ENCODE measurements around the gene GFPT1. TPM values are rescaled to one million over a fixed set of nuclear protein-coding genes. Genes with fewer than 3 reads are reported as not detected.

Gene GFPT1
- total and polyA plus RNA-seq, 3 experiments from 2014 or later, result 10.7 to 40.0 (median 38.7) TPM

DNA sequence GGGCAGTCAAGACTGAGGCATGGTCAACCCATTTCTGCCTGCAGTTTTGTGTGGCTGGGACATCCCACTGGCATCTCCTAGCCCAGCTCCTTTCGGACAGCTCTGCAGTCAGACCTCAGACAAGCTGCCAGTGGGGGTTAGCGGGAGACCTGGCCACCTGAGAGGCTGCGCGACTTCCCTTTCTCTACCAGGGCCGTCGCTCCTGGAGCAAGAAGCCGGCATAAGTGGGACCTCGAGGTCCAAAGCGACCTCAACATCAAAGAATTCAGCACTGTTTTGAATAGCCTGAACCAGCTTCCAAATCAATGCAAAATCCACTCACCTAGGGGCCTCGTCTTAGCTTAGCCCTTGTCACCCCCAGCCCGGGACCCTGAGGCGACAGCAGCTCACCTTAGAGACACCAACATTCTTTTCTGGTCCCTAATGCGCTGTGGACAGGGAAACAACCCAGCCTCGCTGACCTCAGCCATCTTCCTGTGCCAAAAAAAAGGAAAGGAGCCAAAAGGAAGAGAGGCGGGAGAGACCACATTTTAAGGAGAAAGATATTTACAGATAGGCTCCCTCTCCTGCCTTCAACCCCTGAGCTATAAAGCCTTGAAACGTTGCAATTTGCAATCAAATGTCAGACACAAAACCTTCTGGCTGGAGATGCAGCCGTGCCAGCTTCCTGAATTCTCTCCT is 81.2 kb downstream of the GFPT1 start:
- H3K36me3 Mint-ChIP-seq, result peaks cover 0 to 2% (median 0%) of the 10 kb centered on the region in 3 donors
- peaks cover 0 to 9% (median 2%) of the 10 kb centered on the region in 5 donors for H3K9me3 Mint-ChIP-seq
- no peaks in the 10 kb centered on the region for H3K36me3 ChIP-seq (ENCODE audit: insufficient read depth, low read length)
- no peak overlapping the region for H3K27ac Mint-ChIP-seq
- peak overlapping the region; percentile 74 for H3K4me3 ChIP-seq (ENCODE audit: low read length)
- no peaks in the 10 kb centered on the region for H3K4me1 ChIP-seq (ENCODE audit: insufficient read depth, low read length)
- ChIA-PET CTCF (interaction anchor here (1.0 to 2.1 kb wide), 4 partner anchors 10 to 362 kb away, joined by 3 to 8 read pairs (median 7); no protein-coding TSS in a partner anchor), POLR2A (no interaction called here)
- peaks cover 13 to 35% (median 22%) of the 10 kb centered on the region in 3 donors for H3K4me1 Mint-ChIP-seq
- no peak for DNase-seq
- peaks cover 14% of the 10 kb centered on the region for H3K27me3 ChIP-seq (ENCODE audit: insufficient read depth, low read length, poor library complexity, severe bottlenecking)
- no peak overlapping the region for H3K27ac ChIP-seq (ENCODE audit: low read depth, low read length)
- peak overlapping the region; percentile 34 to 88 (median 78) for H3K4me3 Mint-ChIP-seq
- H3K27me3 Mint-ChIP-seq, result peaks cover 19 to 39% of the 10 kb centered on the region in 2 donors
- H3K9me3 ChIP-seq (ENCODE audit: low read length), result no peaks in the 10 kb centered on the region

DNA sequence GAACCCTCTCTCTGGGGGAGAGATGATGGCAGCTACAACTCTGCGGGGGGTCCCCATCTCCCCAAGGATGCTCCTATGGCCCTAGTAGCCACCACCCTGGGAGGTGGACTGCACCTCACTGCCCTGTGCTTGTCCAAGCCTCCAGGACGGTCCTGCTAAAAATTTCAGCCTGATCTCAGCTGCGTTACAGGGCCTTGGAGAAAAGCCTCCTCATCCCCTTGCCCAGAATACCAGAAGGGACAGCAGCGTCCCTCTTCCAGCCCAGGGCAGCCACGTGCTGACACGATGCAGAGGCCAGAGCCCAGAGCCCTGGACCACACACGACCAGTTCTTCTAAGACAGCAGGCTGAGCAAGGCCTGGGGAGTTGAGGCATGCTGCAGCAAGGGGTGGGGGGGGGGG is 81.9 kb downstream of the GFPT1 start:
- no peaks in the 10 kb centered on the region for H3K4me1 ChIP-seq (ENCODE audit: insufficient read depth, low read length)
- POLR2A ChIA-PET, result no interaction called here
- no peaks in the 10 kb centered on the region for H3K36me3 ChIP-seq (ENCODE audit: insufficient read depth, low read length)
- peaks cover 14% of the 10 kb centered on the region for H3K27me3 ChIP-seq (ENCODE audit: insufficient read depth, low read length, poor library complexity, severe bottlenecking)
- Mint-ChIP-seq H3K36me3 (peaks cover 0 to 2% (median 0%) of the 10 kb centered on the region in 3 donors), H3K27me3 (peaks cover 19 to 45% of the 10 kb centered on the region in 2 donors), H3K27ac (peak overlapping the region in 1 of 8 donors; percentile 61), H3K4me3 (peak overlapping the region in 1 of 7 donors; percentile 16), H3K4me1 (peaks cover 13 to 35% (median 22%) of the 10 kb centered on the region in 3 donors), H3K9me3 (peaks cover 0 to 9% (median 2%) of the 10 kb centered on the region in 5 donors)
- no peak for DNase-seq
- no peak overlapping the region for H3K27ac ChIP-seq (ENCODE audit: low read depth, low read length)
- H3K4me3 ChIP-seq (ENCODE audit: low read length), result no peak overlapping the region
- CTCF ChIA-PET, result no interaction called here
- no peaks in the 10 kb centered on the region for H3K9me3 ChIP-seq (ENCODE audit: low read length)

- Histone ChIP-seq H3K27ac (ENCODE audit: low read depth, low read length) (no peak overlapping the region), H3K4me1 (ENCODE audit: insufficient read depth, low read length) (no peaks in the 10 kb centered on the region), H3K4me3 (ENCODE audit: low read length) (no peak overlapping the region), H3K27me3 (ENCODE audit: insufficient read depth, low read length, poor library complexity, severe bottlenecking) (peaks cover 14% of the 10 kb centered on the region), H3K36me3 (ENCODE audit: insufficient read depth, low read length) (no peaks in the 10 kb centered on the region), H3K9me3 (ENCODE audit: low read length) (no peaks in the 10 kb centered on the region)
- Mint-ChIP-seq H3K27ac (no peak overlapping the region), H3K27me3 (peaks cover 19 to 48% of the 10 kb centered on the region in 2 donors), H3K4me1 (peaks cover 13 to 30% (median 17%) of the 10 kb centered on the region in 3 donors), H3K36me3 (no peaks in the 10 kb centered on the region), H3K9me3 (peaks cover 0 to 9% (median 2%) of the 10 kb centered on the region in 5 donors), H3K4me3 (peak overlapping the region in 1 of 7 donors; percentile 69)
- CTCF ChIA-PET, result no interaction called here
- DNase-seq, result no peak
- POLR2A ChIA-PET, result no interaction called here
These were observed 82.4 kb downstream of the GFPT1 start for GRCh38 chr2:69304656-69305055.

DNA sequence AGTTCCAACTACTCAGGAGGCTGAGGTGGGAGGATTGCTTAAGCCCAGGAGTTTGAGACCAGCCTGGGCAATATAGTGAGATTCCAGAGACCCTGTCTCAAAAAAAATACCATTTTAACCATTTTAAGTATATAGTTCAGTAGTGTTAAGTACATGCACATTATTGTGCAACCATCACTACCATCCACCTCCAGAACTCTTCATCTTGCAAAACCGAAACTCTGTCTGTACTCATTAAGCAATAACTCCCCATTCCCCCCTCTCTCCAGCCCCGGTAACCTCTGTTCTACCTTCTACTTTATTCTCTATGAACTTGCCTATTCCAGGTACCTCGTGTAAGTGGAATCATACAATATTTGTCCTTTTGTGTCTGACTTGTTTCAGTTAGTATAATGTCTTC is 86.4 kb downstream of the GFPT1 start:
- no peaks in the 10 kb centered on the region for H3K4me1 ChIP-seq (ENCODE audit: insufficient read depth, low read length)
- Mint-ChIP-seq H3K9me3 (peaks cover 0 to 9% (median 2%) of the 10 kb centered on the region in 5 donors), H3K27me3 (peaks cover 9 to 44% of the 10 kb centered on the region in 2 donors), H3K4me1 (no peaks in the 10 kb centered on the region), H3K36me3 (no peaks in the 10 kb centered on the region), H3K27ac (no peak overlapping the region), H3K4me3 (no peak overlapping the region)
- H3K9me3 ChIP-seq (ENCODE audit: low read length), result no peaks in the 10 kb centered on the region
- no peak overlapping the region for H3K4me3 ChIP-seq (ENCODE audit: low read length)
- ChIA-PET CTCF (no interaction called here), POLR2A (no interaction called here)
- H3K27me3 ChIP-seq (ENCODE audit: insufficient read depth, low read length, poor library complexity, severe bottlenecking), result peaks cover 6% of the 10 kb centered on the region
- no peak overlapping the region for H3K27ac ChIP-seq (ENCODE audit: low read depth, low read length)
- no peaks in the 10 kb centered on the region for H3K36me3 ChIP-seq (ENCODE audit: insufficient read depth, low read length)
- DNase-seq, result no peak

DNA sequence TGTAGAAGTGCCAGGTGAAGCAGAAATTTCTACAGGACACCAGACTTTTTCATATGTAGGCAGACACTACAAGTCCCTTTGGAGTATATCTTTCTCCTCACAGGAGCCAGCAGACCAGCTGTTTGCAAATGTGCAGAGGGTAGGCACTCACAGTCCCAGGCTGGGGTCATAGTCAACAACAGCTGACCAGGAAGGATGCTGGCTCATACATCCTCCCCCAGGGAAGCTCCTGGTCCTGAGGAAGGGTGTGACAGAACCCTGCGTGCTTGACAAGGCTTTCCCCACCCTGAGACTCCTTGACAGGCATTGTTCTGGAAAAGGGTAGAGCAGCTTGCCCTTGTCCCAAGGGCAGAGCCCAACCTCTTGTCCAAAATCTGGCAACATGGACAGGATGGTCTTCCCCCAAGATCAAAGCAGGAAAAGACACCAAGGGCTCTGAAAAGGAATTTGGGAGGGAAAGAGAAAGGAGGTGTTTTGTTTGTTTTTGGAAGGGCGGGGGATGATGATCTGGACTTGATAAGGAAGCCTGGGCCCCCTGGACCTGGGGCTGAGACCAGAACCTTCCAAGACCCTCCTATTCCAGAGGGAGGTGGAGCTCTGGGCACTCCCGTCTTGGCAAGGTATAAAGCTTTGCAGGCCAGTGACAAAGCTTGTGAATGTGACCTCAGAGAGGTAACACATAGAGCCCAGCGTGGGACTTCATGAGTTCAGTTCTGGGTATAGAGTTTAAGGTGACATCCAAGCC is 87.1 kb downstream of the GFPT1 start:
- Mint-ChIP-seq H3K27me3 (peaks cover 9 to 43% of the 10 kb centered on the region in 2 donors), H3K27ac (no peak overlapping the region), H3K9me3 (peaks cover 0 to 9% (median 2%) of the 10 kb centered on the region in 5 donors), H3K36me3 (no peaks in the 10 kb centered on the region), H3K4me1 (no peaks in the 10 kb centered on the region), H3K4me3 (no peak overlapping the region)
- no peak overlapping the region for H3K27ac ChIP-seq (ENCODE audit: low read depth, low read length)
- ChIA-PET CTCF (no interaction called here), POLR2A (no interaction called here)
- H3K4me3 ChIP-seq (ENCODE audit: low read length), result no peak overlapping the region
- no peak for DNase-seq
- H3K36me3 ChIP-seq (ENCODE audit: insufficient read depth, low read length), result no peaks in the 10 kb centered on the region
- H3K9me3 ChIP-seq (ENCODE audit: low read length), result no peaks in the 10 kb centered on the region
- no peaks in the 10 kb centered on the region for H3K4me1 ChIP-seq (ENCODE audit: insufficient read depth, low read length)
- H3K27me3 ChIP-seq (ENCODE audit: insufficient read depth, low read length, poor library complexity, severe bottlenecking), result peaks cover 3% of the 10 kb centered on the region

DNA sequence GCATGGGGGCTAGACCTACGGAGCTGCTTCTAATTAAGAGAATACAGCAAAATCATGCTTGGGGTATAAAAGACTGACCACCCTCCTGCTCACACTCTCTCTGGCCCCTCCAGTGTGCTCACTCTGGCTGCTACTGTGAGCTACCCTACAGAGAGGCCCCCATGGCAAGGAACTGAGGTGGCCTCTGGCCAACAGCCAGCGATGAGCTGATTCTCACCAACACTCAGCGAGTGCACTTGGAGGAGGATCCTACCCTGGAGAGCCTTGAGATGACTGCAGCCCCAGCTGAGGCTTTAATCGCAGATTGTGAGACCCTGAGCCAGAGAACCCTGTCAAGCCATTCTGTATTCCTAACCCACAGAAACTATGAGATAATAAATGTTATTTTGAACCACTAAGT is 88.2 kb downstream of the GFPT1 start:
- CTCF ChIA-PET, result no interaction called here
- Histone ChIP-seq H3K27ac (ENCODE audit: low read depth, low read length) (no peak overlapping the region), H3K4me3 (ENCODE audit: low read length) (no peak overlapping the region), H3K27me3 (ENCODE audit: insufficient read depth, low read length, poor library complexity, severe bottlenecking) (no peaks in the 10 kb centered on the region), H3K9me3 (ENCODE audit: low read length) (no peaks in the 10 kb centered on the region), H3K36me3 (ENCODE audit: insufficient read depth, low read length) (no peaks in the 10 kb centered on the region), H3K4me1 (ENCODE audit: insufficient read depth, low read length) (no peaks in the 10 kb centered on the region)
- Mint-ChIP-seq H3K36me3 (no peaks in the 10 kb centered on the region), H3K4me3 (no peak overlapping the region), H3K27me3 (peaks cover 4 to 43% of the 10 kb centered on the region in 2 donors), H3K9me3 (peaks cover 0 to 3% (median 2%) of the 10 kb centered on the region in 5 donors), H3K4me1 (no peaks in the 10 kb centered on the region), H3K27ac (no peak overlapping the region)
- DNase-seq, result no peak
- POLR2A ChIA-PET, result no interaction called here

GRCh38 chr2:69298261-69298660 is 88.8 kb downstream of the GFPT1 start:
- H3K27me3 Mint-ChIP-seq, result peaks cover 4 to 42% of the 10 kb centered on the region in 2 donors
- Histone ChIP-seq H3K4me3 (ENCODE audit: low read length) (no peak overlapping the region), H3K4me1 (ENCODE audit: insufficient read depth, low read length) (no peaks in the 10 kb centered on the region), H3K27me3 (ENCODE audit: insufficient read depth, low read length, poor library complexity, severe bottlenecking) (no peaks in the 10 kb centered on the region), H3K36me3 (ENCODE audit: insufficient read depth, low read length) (no peaks in the 10 kb centered on the region), H3K27ac (ENCODE audit: low read depth, low read length) (no peak overlapping the region), H3K9me3 (ENCODE audit: low read length) (no peaks in the 10 kb centered on the region)
- H3K9me3 Mint-ChIP-seq, result peaks cover 0 to 2% (median 2%) of the 10 kb centered on the region in 5 donors
- no peaks in the 10 kb centered on the region for H3K36me3 Mint-ChIP-seq
- no peak for DNase-seq
- ChIA-PET CTCF (no interaction called here), POLR2A (no interaction called here)
- H3K4me3 Mint-ChIP-seq, result no peak overlapping the region
- no peaks in the 10 kb centered on the region for H3K4me1 Mint-ChIP-seq
- peak overlapping the region in 1 of 8 donors; percentile 8 for H3K27ac Mint-ChIP-seq

DNA sequence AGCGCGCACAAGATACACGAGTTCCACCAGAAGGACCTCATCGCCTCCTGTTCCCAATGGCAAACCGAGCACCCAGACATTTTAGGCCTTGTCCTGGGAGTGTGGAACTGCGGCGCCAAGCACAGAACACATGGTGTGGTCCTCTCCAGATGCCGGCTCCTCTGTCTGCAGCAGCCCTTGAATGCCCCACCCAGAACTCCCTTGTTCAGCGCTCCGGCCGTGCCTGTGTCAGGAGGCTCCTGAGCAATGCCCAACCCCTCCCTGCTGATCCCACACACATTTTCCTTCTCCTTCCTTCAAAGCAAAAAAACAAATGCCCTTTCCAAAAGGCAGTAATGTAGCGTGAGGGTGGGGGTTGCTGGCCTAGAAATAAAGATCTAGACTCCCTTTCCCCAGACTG is 89.8 kb downstream of the GFPT1 start:
- DNase-seq, result no peak
- Histone ChIP-seq H3K4me3 (ENCODE audit: low read length) (no peak overlapping the region), H3K36me3 (ENCODE audit: insufficient read depth, low read length) (no peaks in the 10 kb centered on the region), H3K9me3 (ENCODE audit: low read length) (no peaks in the 10 kb centered on the region), H3K4me1 (ENCODE audit: insufficient read depth, low read length) (no peaks in the 10 kb centered on the region), H3K27ac (ENCODE audit: low read depth, low read length) (no peak overlapping the region), H3K27me3 (ENCODE audit: insufficient read depth, low read length, poor library complexity, severe bottlenecking) (no peaks in the 10 kb centered on the region)
- H3K36me3 Mint-ChIP-seq, result no peaks in the 10 kb centered on the region
- no peaks in the 10 kb centered on the region for H3K9me3 Mint-ChIP-seq
- CTCF ChIA-PET, result no interaction called here
- H3K27ac Mint-ChIP-seq, result no peak overlapping the region
- H3K4me1 Mint-ChIP-seq, result no peaks in the 10 kb centered on the region
- no peak overlapping the region for H3K4me3 Mint-ChIP-seq
- H3K27me3 Mint-ChIP-seq, result peaks cover 4 to 40% of the 10 kb centered on the region in 2 donors
- POLR2A ChIA-PET, result no interaction called here

Measured in CD8-positive, alpha-beta memory T cell (primary cell).